ENCODE measurements around the gene ABCC2. TPM values are rescaled to one million over a fixed set of nuclear protein-coding genes. Genes with fewer than 3 reads are reported as not detected.

ABCC2 gene
- total RNA-seq, 1 experiment from 2014 or later = 6.5 TPM

GRCh38 chr10:99781734-99782429 lies 558 bp upstream of the ABCC2 start:
- in situ Hi-C loops (cut with HindIII; ENCODE audit: low pct_unique_long_range_greater_than_20kb, low sequenced_read_pairs) (no loop called here), intact Hi-C loops (cut with micrococcal nuclease; ENCODE audit: unreplicated experiment) (no loop called here)
- H3K4me3 ChIP-seq (ENCODE audit: low read depth in 2 of 2, low read length in 2 of 2) = no peak overlapping the region
- H3K36me3 ChIP-seq (ENCODE audit: control insufficient read depth, insufficient read depth, low read length) = peaks cover 3% of the 10 kb centered on the region; the same call in 1 of the 2 replicates
- ChIA-PET CTCF (interaction anchor here (0.6 kb wide), 1 partner anchor 248 kb away, joined by 3 read pairs; no protein-coding TSS in a partner anchor), POLR2A (no interaction called here)
- no peak for TF ChIP-seq POLR2AphosphoS5 (IDR thresholded peaks at IDR 0.05; ENCODE audit: low read depth, low read length)
- no peak for TF ChIP-seq REST (IDR thresholded peaks at IDR 0.05; ENCODE audit: insufficient read depth in 1 of 2, low read depth in 2 of 2, low read length in 1 of 2)
- TF ChIP-seq SIN3A (IDR thresholded peaks at IDR 0.05; ENCODE audit: borderline replicate concordance, insufficient read depth, low read depth, low read length) = no peak
- no peak for TF ChIP-seq TCF7L2 (IDR thresholded peaks at IDR 0.05; ENCODE audit: low read depth, low read length)
- ATAC-seq = no peak
- H3K27me3 ChIP-seq (ENCODE audit: control insufficient read depth, insufficient read depth, low read length) = no peaks in the 10 kb centered on the region
- peaks cover 77% of the 10 kb centered on the region for H3K4me1 ChIP-seq (ENCODE audit: control insufficient read depth, insufficient read depth, low read length)
- no peak for DNase-seq (ENCODE audit: low read depth, low spot score)
- BruUV-seq (replicated peaks) = no TSS peak
- H3K27ac ChIP-seq (ENCODE audit: low read length) = peak overlapping the region; percentile 97
- H3K9me3 ChIP-seq (ENCODE audit: control insufficient read depth, insufficient read depth, low read depth, low read length) = no peaks in the 10 kb centered on the region

- Histone ChIP-seq H3K27ac (ENCODE audit: low read length) (peak overlapping the region; percentile 97), H3K36me3 (ENCODE audit: control insufficient read depth, insufficient read depth, low read length) (peaks cover 3% of the 10 kb centered on the region; the same call in 1 of the 2 replicates), H3K27me3 (ENCODE audit: control insufficient read depth, insufficient read depth, low read length) (no peaks in the 10 kb centered on the region), H3K4me3 (ENCODE audit: low read depth in 2 of 2, low read length in 2 of 2) (0 out of 4 replicates have a peak overlapping the region, but pooled peaks of 1 of the 2 experiments have one; percentile 2), H3K9me3 (ENCODE audit: control insufficient read depth, insufficient read depth, low read depth, low read length) (no peaks in the 10 kb centered on the region; the same call in 1 of the 2 replicates), H3K4me1 (ENCODE audit: control insufficient read depth, insufficient read depth, low read length) (peaks cover 55% of the 10 kb centered on the region)
- DNase-seq (ENCODE audit: low read depth, low spot score) (no peak), ATAC-seq (peak; percentile 65)
- POLR2A ChIA-PET = no interaction called here
- CTCF ChIA-PET = no interaction called here
- in situ Hi-C loops (cut with HindIII; ENCODE audit: low pct_unique_long_range_greater_than_20kb, low sequenced_read_pairs) (no loop called here), intact Hi-C loops (cut with micrococcal nuclease; ENCODE audit: unreplicated experiment) (no loop called here)
- TF ChIP-seq REST (IDR thresholded peaks at IDR 0.05; ENCODE audit: insufficient read depth in 1 of 2, low read depth in 2 of 2, low read length in 1 of 2) (no peak), TCF7L2 (IDR thresholded peaks at IDR 0.05; ENCODE audit: low read depth, low read length) (no peak), POLR2AphosphoS5 (IDR thresholded peaks at IDR 0.05; ENCODE audit: low read depth, low read length) (peak; percentile 60; the same call in 1 of the 2 replicates), CTCF (IDR thresholded peaks at IDR 0.05) (no peak), SIN3A (IDR thresholded peaks at IDR 0.05; ENCODE audit: borderline replicate concordance, insufficient read depth, low read depth, low read length) (no peak)
- BruUV-seq (replicated peaks) = no TSS peak
Observed at GRCh38 chr10:99784016-99784726, 1.7 kb downstream of the ABCC2 start.
